GM21723 (cell line): Measurements from ENCODE around the gene AIFM1.

ENCODE experiments used
- ATAC-seq: cut with Tn5 transposase; IDR thresholded peaks from one replicate; pipeline ENCODE4 v1.9.1; 2021; ENCODE audit warnings: mild to moderate bottlenecking, moderate library complexity; ENCODE audit not compliant: unreplicated experiment

The AIFM1 gene

GRCh38 chrX:130171446-130172126, 5.9 kb upstream of the AIFM1 start, which contains the start of gene RAB33A:
TSS of gene RAB33A (plus strand) at chrX:130171962. CDS start at chrX:130172063, 101 bp downstream.
- ATAC-seq, result peak; percentile 14

- ATAC-seq, result peak; percentile 73
These were observed 5.3 kb upstream of the AIFM1 start for GRCh38 chrX:130170752-130171445.

GRCh38 chrX:130167040-130167439, 1.4 kb upstream of the AIFM1 start:
- no peak for ATAC-seq

- no peak for ATAC-seq
These were observed 799 bp upstream of the AIFM1 start for GRCh38 chrX:130166503-130166777.

- no peak for ATAC-seq
These were observed 399 bp downstream of the AIFM1 start for GRCh38 chrX:130165181-130165702.

GRCh38 chrX:130163398-130163797, 2.2 kb downstream of the AIFM1 start:
- ATAC-seq, result no peak

- ATAC-seq, result no peak
These were observed 3.4 kb downstream of the AIFM1 start for GRCh38 chrX:130162094-130162735.

- no peak for ATAC-seq
These were observed 5.9 kb downstream of the AIFM1 start for GRCh38 chrX:130159776-130160175.

GRCh38 chrX:130158311-130158710, 7.3 kb downstream of the AIFM1 start:
- no peak for ATAC-seq

- no peak for ATAC-seq
These were observed 10.1 kb downstream of the AIFM1 start for GRCh38 chrX:130155564-130155963.

- ATAC-seq, result no peak
These were observed 18.0 kb downstream of the AIFM1 start for GRCh38 chrX:130147631-130148030.

- ATAC-seq, result no peak
These were observed 20.5 kb downstream of the AIFM1 start for GRCh38 chrX:130145123-130145522.

GRCh38 chrX:130144509-130144908, 21.1 kb downstream of the AIFM1 start:
- no peak for ATAC-seq

- no peak for ATAC-seq
These were observed 26.0 kb downstream of the AIFM1 start for GRCh38 chrX:130139474-130140201.

GRCh38 chrX:130136961-130137360, 28.7 kb downstream of the AIFM1 start:
- no peak for ATAC-seq

- ATAC-seq, result no peak
These were observed 29.1 kb downstream of the AIFM1 start for GRCh38 chrX:130136496-130136895.

- no peak for ATAC-seq
These were observed 34.7 kb downstream of the AIFM1 start for GRCh38 chrX:130130990-130131389.

- no peak for ATAC-seq
These were observed 40.4 kb downstream of the AIFM1 start for GRCh38 chrX:130125091-130125874.

- ATAC-seq, result no peak
These were observed 41.1 kb downstream of the AIFM1 start for GRCh38 chrX:130124577-130124976.

GRCh38 chrX:130121505-130121800, 44.2 kb downstream of the AIFM1 start:
- no peak for ATAC-seq
